Measurements from ENCODE around the gene ADCY6.

The ADCY6 gene

GRCh38 chr12:48807981-48808380 lies 19.1 kb upstream of the ADCY6 start:
- no peak for TF ChIP-seq CTCF (IDR thresholded peaks at IDR 0.05)
- H3K27me3 ChIP-seq = peaks cover 6% of the 10 kb centered on the region

DNA sequence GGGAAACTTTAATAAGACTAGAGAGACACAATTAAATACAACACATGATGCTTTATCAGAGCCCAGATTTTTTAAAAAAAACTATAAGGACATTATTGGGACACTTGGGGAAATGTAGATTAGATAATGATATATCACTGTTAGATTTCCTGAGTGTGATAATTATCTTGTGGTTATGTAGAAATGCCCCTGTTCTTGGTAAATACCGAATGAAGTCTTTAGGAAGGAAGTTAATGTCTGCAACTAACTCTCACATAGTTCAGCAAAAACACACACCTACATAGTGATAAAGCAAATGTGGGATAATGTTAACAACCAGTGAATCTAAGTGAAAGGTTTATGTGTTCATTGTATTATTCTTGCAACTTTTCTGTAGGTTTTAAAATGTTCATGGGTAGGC lies 14.8 kb upstream of the ADCY6 start:
- H3K27ac ChIP-seq = no peak overlapping the region
- H3K4me3 ChIP-seq (ENCODE audit: low read depth in 1 of 2, low read length in 1 of 2) = no peak overlapping the region
- no peak for TF ChIP-seq CTCF (IDR thresholded peaks at IDR 0.05)
- peaks cover 3 to 15% of the 10 kb centered on the region in 2 experiments for H3K4me1 ChIP-seq (ENCODE audit: control insufficient read depth in 1 of 2, insufficient read depth in 1 of 2, low read depth in 1 of 2, low read length in 1 of 2)
- H3K36me3 ChIP-seq = no peaks in the 10 kb centered on the region
- no peaks in the 10 kb centered on the region for H3K9me3 ChIP-seq
- H3K27me3 ChIP-seq = peaks cover 22% of the 10 kb centered on the region

More at GRCh38 chr12:48807981-48808380, 19.1 kb upstream of the ADCY6 start:
- Histone ChIP-seq H3K36me3 (no peaks in the 10 kb centered on the region), H3K27ac (no peak overlapping the region), H3K4me1 (ENCODE audit: control insufficient read depth in 1 of 2, insufficient read depth in 1 of 2, low read depth in 1 of 2, low read length in 1 of 2) (peaks cover 3 to 15% of the 10 kb centered on the region in 2 experiments), H3K4me3 (ENCODE audit: low read depth in 1 of 2, low read length in 1 of 2) (no peak overlapping the region), H3K9me3 (no peaks in the 10 kb centered on the region)

GRCh38 chr12:48800971-48801370 lies 12.1 kb upstream of the ADCY6 start:
- H3K27me3 ChIP-seq = peaks cover 22% of the 10 kb centered on the region
- H3K4me1 ChIP-seq (ENCODE audit: control insufficient read depth in 1 of 2, insufficient read depth in 1 of 2, low read depth in 1 of 2, low read length in 1 of 2) = peaks cover 3 to 15% of the 10 kb centered on the region in 2 experiments
- no peak overlapping the region for H3K27ac ChIP-seq
- H3K4me3 ChIP-seq (ENCODE audit: low read depth in 1 of 2, low read length in 1 of 2) = no peak overlapping the region
- H3K9me3 ChIP-seq = no peaks in the 10 kb centered on the region
- no peak for TF ChIP-seq CTCF (IDR thresholded peaks at IDR 0.05)
- no peaks in the 10 kb centered on the region for H3K36me3 ChIP-seq

GRCh38 chr12:48800457-48800856 lies 11.6 kb upstream of the ADCY6 start:
- no peak for TF ChIP-seq CTCF (IDR thresholded peaks at IDR 0.05)
- H3K9me3 ChIP-seq = no peaks in the 10 kb centered on the region
- H3K4me3 ChIP-seq (ENCODE audit: low read depth in 1 of 2, low read length in 1 of 2) = no peak overlapping the region
- peaks cover 23% of the 10 kb centered on the region for H3K27me3 ChIP-seq
- no peak overlapping the region for H3K27ac ChIP-seq
- H3K4me1 ChIP-seq (ENCODE audit: control insufficient read depth in 1 of 2, insufficient read depth in 1 of 2, low read depth in 1 of 2, low read length in 1 of 2) = peaks cover 5 to 20% of the 10 kb centered on the region in 2 experiments
- H3K36me3 ChIP-seq = no peaks in the 10 kb centered on the region

DNA sequence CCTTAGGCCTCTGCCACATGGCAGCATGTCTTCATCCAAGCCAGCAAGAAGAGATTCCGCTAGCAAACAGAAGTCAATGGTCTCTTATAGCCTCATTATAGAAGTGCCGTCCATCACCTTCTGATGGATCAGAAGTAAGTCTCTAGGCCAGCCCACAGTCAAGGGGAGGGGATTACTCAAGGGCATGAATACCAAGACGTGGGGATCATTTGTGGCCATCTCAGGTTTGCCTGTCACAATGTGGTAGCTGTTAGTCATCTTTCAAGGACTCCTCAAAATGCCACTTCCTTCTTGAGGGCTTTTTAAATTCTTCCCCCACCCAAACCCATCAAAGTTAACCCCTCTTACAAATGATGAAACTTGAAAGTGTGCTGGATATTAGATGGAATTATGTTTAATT lies 8.1 kb upstream of the ADCY6 start:
- Histone ChIP-seq H3K27me3 (peaks cover 34% of the 10 kb centered on the region), H3K4me1 (ENCODE audit: control insufficient read depth in 1 of 2, insufficient read depth in 1 of 2, low read depth in 1 of 2, low read length in 1 of 2) (peaks cover 3 to 5% of the 10 kb centered on the region in 2 experiments), H3K4me3 (ENCODE audit: low read depth in 1 of 2, low read length in 1 of 2) (no peak overlapping the region), H3K9me3 (no peaks in the 10 kb centered on the region), H3K36me3 (no peaks in the 10 kb centered on the region), H3K27ac (no peak overlapping the region)
- TF ChIP-seq CTCF (IDR thresholded peaks at IDR 0.05) = no peak

Measured in neutrophil (primary cell).